SK-N-SH treated with all-trans-retinoic acid at 6 μM for 48 hours (cell line): Measurements from ENCODE around the gene IFNA1.

Experiments used
- ATAC-seq: fragments of 200-7000 bp; cut with Tn5 transposase; 3 replicates; pipeline ENCODE4 v1.9.1; 2020; ENCODE audit warnings: mild to moderate bottlenecking, moderate library complexity
- ARNTL ChIP-seq: fragments of 450-650 bp; formaldehyde crosslinking; IDR thresholded peaks from 2 replicates; pipeline ENCODE4 v1.5.0; 2020; ENCODE audit warnings: low read depth, mild to moderate bottlenecking, moderate library complexity, borderline replicate concordance
- BACH2 ChIP-seq: fragments of 250-450 bp; sonication (Bioruptor Pico); IDR thresholded peaks from 2 replicates; pipeline ENCODE4 v1.9.0; 2021; ENCODE audit warnings: mild to moderate bottlenecking, borderline replicate concordance
- CREB5 ChIP-seq: fragments of 250-450 bp; sonication (Bioruptor Pico); IDR thresholded peaks from 2 replicates; pipeline ENCODE4 v1.5.1; 2020; ENCODE audit warnings: low read depth, mild to moderate bottlenecking, moderate library complexity
- CSDC2 ChIP-seq: fragments of 250-450 bp; sonication (Bioruptor Pico); IDR thresholded peaks from 2 replicates; pipeline ENCODE4 v1.5.0; 2020; ENCODE audit warnings: mild to moderate bottlenecking, moderate library complexity
- ESRRG ChIP-seq: fragments of 250-450 bp; sonication (Bioruptor Pico); IDR thresholded peaks from 2 replicates; pipeline ENCODE4 v1.6.1; 2021; ENCODE audit warnings: mild to moderate bottlenecking
- GLIS3 ChIP-seq: fragments of 250-450 bp; sonication (Bioruptor Pico); IDR thresholded peaks from 2 replicates; pipeline ENCODE4 v1.5.0; 2020; ENCODE audit warnings: mild to moderate bottlenecking, moderate library complexity
- ISL1 ChIP-seq: fragments of 250-450 bp; sonication (Bioruptor Pico); IDR thresholded peaks from 2 replicates; pipeline ENCODE4 v2.1.2; 2022; ENCODE audit warnings: mild to moderate bottlenecking, moderate library complexity
- OSR1 ChIP-seq: fragments of 250-450 bp; sonication (Bioruptor Pico); IDR thresholded peaks from 2 replicates; pipeline ENCODE4 v1.8.0; 2022; ENCODE audit warnings: moderate library complexity, mild to moderate bottlenecking, inconsistent platforms
- PATZ1 ChIP-seq: fragments of 250-450 bp; sonication (Bioruptor Pico); IDR thresholded peaks from 2 replicates; pipeline ENCODE4 v1.8.0; 2020; ENCODE audit warnings: mild to moderate bottlenecking, moderate library complexity, borderline replicate concordance
- POU6F1 ChIP-seq: fragments of 250-450 bp; sonication (Bioruptor Pico); IDR thresholded peaks from 2 replicates; pipeline ENCODE4 v1.8.0; 2021; ENCODE audit warnings: low read depth, mild to moderate bottlenecking, moderate library complexity, borderline replicate concordance
- PPARA ChIP-seq: fragments of 250-450 bp; sonication (Bioruptor Pico); IDR thresholded peaks from 2 replicates; pipeline ENCODE4 v1.5.0; 2020; ENCODE audit warnings: mild to moderate bottlenecking, borderline replicate concordance
- RARB ChIP-seq: fragments of 250-450 bp; sonication (Bioruptor Pico); IDR thresholded peaks from 2 replicates; pipeline ENCODE4 v1.8.0; 2021; ENCODE audit warnings: mild to moderate bottlenecking, moderate library complexity
- SNAI2 ChIP-seq: fragments of 250-450 bp; sonication (Bioruptor Pico); IDR thresholded peaks from 2 replicates; pipeline ENCODE4 v1.5.0; 2020; ENCODE audit warnings: mild to moderate bottlenecking, moderate library complexity
- TCF4 ChIP-seq: fragments of 250-450 bp; sonication (Bioruptor Pico); IDR thresholded peaks from 2 replicates; pipeline ENCODE4 v1.8.0; 2021; ENCODE audit warnings: mild to moderate bottlenecking, moderate library complexity, borderline replicate concordance
- TOX ChIP-seq: fragments of 250-450 bp; sonication (Bioruptor Pico); IDR thresholded peaks from 2 replicates; pipeline ENCODE4 v1.8.0; 2021; ENCODE audit warnings: mild to moderate bottlenecking, moderate library complexity, borderline replicate concordance
- TSHZ2 ChIP-seq: fragments of 250-450 bp; sonication (Bioruptor Pico); IDR thresholded peaks from 2 replicates; pipeline ENCODE4 v1.5.0; 2020; ENCODE audit warnings: mild to moderate bottlenecking, moderate library complexity
- ZC3H10 ChIP-seq: fragments of 250-450 bp; sonication (Bioruptor Pico); IDR thresholded peaks from 2 replicates; pipeline ENCODE4 v1.5.1; 2021; ENCODE audit warnings: mild to moderate bottlenecking, moderate library complexity
- ZFP3 ChIP-seq: fragments of 250-450 bp; sonication (Bioruptor Pico); IDR thresholded peaks from 2 replicates; pipeline ENCODE4 v1.5.0; 2020; ENCODE audit warnings: mild to moderate bottlenecking, moderate library complexity
- ZFP30 ChIP-seq: fragments of 450-650 bp; formaldehyde crosslinking; IDR thresholded peaks from 2 replicates; pipeline ENCODE4 v1.5.0; 2022; ENCODE audit warnings: mild to moderate bottlenecking, moderate library complexity
- ZNF70 ChIP-seq: fragments of 450-650 bp; formaldehyde crosslinking; IDR thresholded peaks from 2 replicates; pipeline ENCODE4 v1.5.0; 2020; ENCODE audit warnings: mild to moderate bottlenecking, moderate library complexity
- ZNF8 ChIP-seq: fragments of 450-650 bp; formaldehyde crosslinking; IDR thresholded peaks from 2 replicates; pipeline ENCODE4 v1.5.0; 2020; ENCODE audit warnings: mild to moderate bottlenecking, moderate library complexity
- TF ChIP-seq, protein P1 (sequence below): fragments of 250-450 bp; sonication (Bioruptor Pico); IDR thresholded peaks from 2 replicates; pipeline ENCODE4 v1.5.1; 2021; ENCODE audit warnings: mild to moderate bottlenecking, moderate library complexity

The IFNA1 gene

GRCh38 chr9:21402386-21403251 lies 37.6 kb upstream of the IFNA1 start (continued):
- TF ChIP-seq POU6F1 (no peak), ZC3H10 (CRISPR knock-in tag) (no peak), GLIS3 (CRISPR knock-in tag) (no peak), ZFP3 (no peak), TCF4 (CRISPR knock-in tag) (no peak), ZNF8 (CRISPR knock-in tag) (no peak), ZNF70 (no peak), PATZ1 (CRISPR knock-in tag) (no peak), TOX (CRISPR knock-in tag) (no peak)

DNA sequence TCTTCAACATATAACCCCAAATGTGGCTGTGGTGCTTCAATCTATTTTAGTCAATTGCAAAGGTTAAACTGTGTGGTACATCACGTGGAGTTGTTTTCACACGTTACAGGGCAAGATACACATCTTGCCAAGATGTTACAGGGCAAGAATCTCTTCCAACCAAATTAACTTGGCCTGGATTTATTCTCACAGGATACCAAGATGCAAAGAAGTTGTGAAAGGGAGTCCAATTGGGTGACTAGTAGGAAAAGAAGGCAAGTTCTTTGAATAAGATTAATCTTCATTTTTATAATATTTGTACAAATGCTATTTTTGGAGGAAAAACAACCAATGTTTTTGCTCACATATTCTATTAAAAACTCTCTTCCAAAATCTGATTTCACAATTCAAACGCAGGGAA lies 36.1 kb upstream of the IFNA1 start:
- TF ChIP-seq SNAI2 (no peak), PATZ1 (CRISPR knock-in tag) (no peak), ZNF8 (CRISPR knock-in tag) (no peak), GLIS3 (CRISPR knock-in tag) (no peak), OSR1 (CRISPR knock-in tag) (no peak), ZFP3 (no peak), TCF4 (CRISPR knock-in tag) (no peak)
- ATAC-seq, result no peak

GRCh38 chr9:21408817-21409216 lies 31.4 kb upstream of the IFNA1 start, which contains the start of gene IFNA8:
TSS of gene IFNA8 (plus strand) at chr9:21409117. CDS start at chr9:21409177, 60 bp downstream.
- ATAC-seq, result no peak
- no peak for TF ChIP-seq ZNF70
- TF ChIP-seq ZC3H10 (CRISPR knock-in tag), result no peak
- TF ChIP-seq, protein P1, sequence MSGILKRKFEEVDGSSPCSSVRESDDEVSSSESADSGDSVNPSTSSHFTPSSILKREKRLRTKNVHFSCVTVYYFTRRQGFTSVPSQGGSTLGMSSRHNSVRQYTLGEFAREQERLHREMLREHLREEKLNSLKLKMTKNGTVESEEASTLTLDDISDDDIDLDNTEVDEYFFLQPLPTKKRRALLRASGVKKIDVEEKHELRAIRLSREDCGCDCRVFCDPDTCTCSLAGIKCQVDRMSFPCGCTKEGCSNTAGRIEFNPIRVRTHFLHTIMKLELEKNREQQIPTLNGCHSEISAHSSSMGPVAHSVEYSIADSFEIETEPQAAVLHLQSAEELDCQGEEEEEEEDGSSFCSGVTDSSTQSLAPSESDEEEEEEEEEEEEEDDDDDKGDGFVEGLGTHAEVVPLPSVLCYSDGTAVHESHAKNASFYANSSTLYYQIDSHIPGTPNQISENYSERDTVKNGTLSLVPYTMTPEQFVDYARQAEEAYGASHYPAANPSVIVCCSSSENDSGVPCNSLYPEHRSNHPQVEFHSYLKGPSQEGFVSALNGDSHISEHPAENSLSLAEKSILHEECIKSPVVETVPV (CRISPR knock-in tag), result no peak
- no peak for TF ChIP-seq CREB5 (CRISPR knock-in tag)
- TF ChIP-seq BACH2 (CRISPR knock-in tag), result no peak
- no peak for TF ChIP-seq TSHZ2 (CRISPR knock-in tag)
- no peak for TF ChIP-seq TCF4 (CRISPR knock-in tag)
- no peak for TF ChIP-seq RARB (CRISPR knock-in tag)
- no peak for TF ChIP-seq ZFP30
- TF ChIP-seq PPARA (CRISPR knock-in tag), result no peak
- no peak for TF ChIP-seq ZFP3
- no peak for TF ChIP-seq ESRRG (CRISPR knock-in tag)
- no peak for TF ChIP-seq SNAI2
- TF ChIP-seq PATZ1 (CRISPR knock-in tag), result no peak
- no peak for TF ChIP-seq POU6F1
- TF ChIP-seq CSDC2 (CRISPR knock-in tag), result no peak
- no peak for TF ChIP-seq ISL1
- TF ChIP-seq OSR1 (CRISPR knock-in tag), result no peak
- TF ChIP-seq ARNTL (CRISPR knock-in tag), result no peak
